PC-9 (cell line): ENCODE results near the gene HYAL1. TPM values are rescaled to one million over a fixed set of nuclear protein-coding genes. Genes with fewer than 3 reads are reported as not detected.

Experiments
- BruUV-seq: library from RNA; stranded (reverse); fragments of 400-500 nt; replicated peaks from 2 replicates; lab custom pipeline; 2021; lab: Mats Ljungman, UMichigan
- CTCF ChIA-PET: fragments of 300-600 bp; sonication (Branson Sonifier 250); formaldehyde crosslinking; loops from one replicate; lab custom pipeline; 2022; ENCODE audit warnings: antibody characterized with exemption; lab: Charles Lee
- POLR2A ChIA-PET: fragments of 300-600 bp; sonication (Branson Sonifier 250); formaldehyde crosslinking; loops from one replicate; lab custom pipeline; 2022; ENCODE audit warnings: antibody characterized with exemption; ENCODE audit not compliant: unreplicated experiment; lab: Charles Lee
- DNase-seq, 2 experiments: peaks; one replicate each; pipeline versions ENCODE4 v3.0.0 to v3.0.0-alpha.2; 2015 to 2022; ENCODE audit warnings: mixed read lengths in 1 of 2
- H2AFZ ChIP-seq: fragments of 200-600 bp; sonication (generic); 2 replicates; pipeline ENCODE4 v1.8.1; 2017; ENCODE audit warnings: antibody characterized with exemption
- H3F3A ChIP-seq: fragments of 200-600 bp; sonication (generic); 2 replicates; pipeline ENCODE4 v1.8.1; 2017; ENCODE audit warnings: antibody characterized with exemption, mild to moderate bottlenecking, low read depth; ENCODE audit not compliant: insufficient read depth
- H3K27ac ChIP-seq: fragments of 200-600 bp; sonication (generic); 2 replicates; pipeline ENCODE4 v1.6.1; 2016; ENCODE audit warnings: mixed run types
- H3K27me3 ChIP-seq: fragments of 200-600 bp; sonication (generic); 2 replicates; pipeline ENCODE4 v1.6.1; 2016; ENCODE audit warnings: low read depth, mixed run types; ENCODE audit not compliant: insufficient read depth
- H3K36me3 ChIP-seq: fragments of 200-600 bp; sonication (generic); 2 replicates; pipeline ENCODE4 v1.6.1; 2016; ENCODE audit warnings: low read depth, mixed run types
- H3K4me1 ChIP-seq: fragments of 200-600 bp; sonication (generic); replicated peaks from 2 replicates; pipeline ENCODE4 v1.6.1; 2016; ENCODE audit warnings: mixed run types; ENCODE audit not compliant: insufficient read depth
- H3K4me2 ChIP-seq: fragments of 200-600 bp; sonication (generic); 2 replicates; pipeline ENCODE4 v1.6.1; 2017; ENCODE audit warnings: mixed run types
- H3K4me3 ChIP-seq: fragments of 200-600 bp; sonication (generic); 2 replicates; pipeline ENCODE4 v1.6.1; 2016; ENCODE audit warnings: mixed run types
- H3K79me2 ChIP-seq: fragments of 200-600 bp; sonication (generic); 2 replicates; pipeline ENCODE4 v1.6.1; 2017; ENCODE audit warnings: low read depth, mixed run types
- H3K9me2 ChIP-seq: fragments of 200-600 bp; sonication (generic); 2 replicates; pipeline ENCODE4 v1.8.1; 2017; ENCODE audit warnings: mild to moderate bottlenecking; ENCODE audit not compliant: insufficient read depth
- H3K9me3 ChIP-seq: fragments of 200-600 bp; sonication (generic); 2 replicates; pipeline ENCODE4 v1.8.1; 2016; ENCODE audit warnings: low read depth; ENCODE audit not compliant: insufficient read depth
- H4K20me1 ChIP-seq: fragments of 200-600 bp; sonication (generic); 2 replicates; pipeline ENCODE4 v1.8.1; 2017; ENCODE audit not compliant: insufficient read depth
- CTCF ChIP-seq: fragments of 200-600 bp; sonication (generic); conservative IDR thresholded peaks from 2 replicates; pipeline ENCODE4 v1.6.1; 2017; ENCODE audit warnings: mixed run types, antibody characterized with exemption, mild to moderate bottlenecking, moderate library complexity
- EZH2 ChIP-seq: fragments of 200-600 bp; sonication (generic); IDR thresholded peaks from 2 replicates; pipeline ENCODE4 v1.8.0; 2017; ENCODE audit warnings: antibody characterized with exemption, low read depth
- intact Hi-C: fragments of 100-400 bp; cut with micrococcal nuclease; formaldehyde crosslinking; loops from one replicate; pipeline ENCODE4 v1.10.0; 2022; ENCODE audit not compliant: unreplicated experiment
- total RNA-seq: library from RNA; stranded (reverse); gene quantifications from 2 replicates; pipeline ENCODE4 v1.2.3, GENCODE V29; 2021

The HYAL1 gene
- total RNA-seq, 1 experiment from 2014 or later, result 1.9 TPM

GRCh38 chr3:50269977-50270413 is 33.4 kb downstream of the HYAL1 start:
- H3K36me3 ChIP-seq, result no peaks in the 10 kb centered on the region
- H3K9me3 ChIP-seq, result no peaks in the 10 kb centered on the region
- peaks cover 15% of the 10 kb centered on the region for H3K79me2 ChIP-seq
- H3K27me3 ChIP-seq, result no peaks in the 10 kb centered on the region
- no peak for TF ChIP-seq EZH2
- TF ChIP-seq CTCF, result no peak
- CTCF ChIA-PET, result interaction anchor here (0.5 to 1.2 kb wide), 4 partner anchors 10 to 248 kb away, joined by 5 to 9 read pairs (median 8); no protein-coding TSS in a partner anchor
- no peak overlapping the region for H2AFZ ChIP-seq
- peak in 1 of 2 experiments; percentile 57 for DNase-seq
- H3K27ac ChIP-seq, result no peak overlapping the region; the same call in 1 of the 2 replicates
- POLR2A ChIA-PET, result no interaction called here
- peak overlapping the region; percentile 92 for H3K4me2 ChIP-seq
- peaks cover 38% of the 10 kb centered on the region for H3F3A ChIP-seq
- no TSS peak for BruUV-seq
- peaks cover 64% of the 10 kb centered on the region for H3K4me1 ChIP-seq
- peak overlapping the region; percentile 56; the same call in 1 of the 2 replicates for H3K4me3 ChIP-seq
- intact Hi-C loops, result loop anchor here (1.0 to 5.0 kb wide), 4 partner anchors 10 to 148 kb away; no protein-coding TSS in a partner anchor
- H3K9me2 ChIP-seq, result no peaks in the 10 kb centered on the region
- no peaks in the 10 kb centered on the region for H4K20me1 ChIP-seq

- BruUV-seq, result TSS peak; percentile 51
- Histone ChIP-seq H3K4me3 (peak overlapping the region; percentile 56; the same call in 1 of the 2 replicates), H3K79me2 (peaks cover 15% of the 10 kb centered on the region), H3K9me3 (no peaks in the 10 kb centered on the region), H3K4me1 (peaks cover 69% of the 10 kb centered on the region), H2AFZ (no peak overlapping the region), H3K4me2 (peak overlapping the region; percentile 92), H3K27me3 (no peaks in the 10 kb centered on the region), H3K9me2 (no peaks in the 10 kb centered on the region), H3K36me3 (no peaks in the 10 kb centered on the region), H4K20me1 (no peaks in the 10 kb centered on the region), H3K27ac (peak overlapping the region; percentile 60), H3F3A (peaks cover 40% of the 10 kb centered on the region)
- intact Hi-C loops, result loop anchor here (1.0 to 5.0 kb wide), 3 partner anchors 9 to 68 kb away; no protein-coding TSS in a partner anchor
- CTCF ChIA-PET, result interaction anchor here (0.6 to 0.7 kb wide), 3 partner anchors 47 to 1022 kb away, joined by 3 to 8 read pairs (median 6); no protein-coding TSS in a partner anchor
- POLR2A ChIA-PET, result interaction anchor here (0.5 kb wide), 1 partner anchor 41 kb away, joined by 10 read pairs; no protein-coding TSS in a partner anchor
- no peak for TF ChIP-seq CTCF
- TF ChIP-seq EZH2, result no peak
- no peak for DNase-seq
Observed at GRCh38 chr3:50269460-50269859, 33.9 kb downstream of the HYAL1 start.

- Histone ChIP-seq H3K27me3 (no peaks in the 10 kb centered on the region), H3K4me3 (peak within 1 kb of the TSS; percentile 56; the same call in 1 of the 2 replicates), H3K36me3 (no peaks in the 10 kb centered on the region), H3K4me1 (peaks cover 75% of the 10 kb centered on the region), H3K9me3 (no peaks in the 10 kb centered on the region), H3K27ac (peak within 1 kb of the TSS; percentile 60), H3K9me2 (no peaks in the 10 kb centered on the region), H4K20me1 (no peaks in the 10 kb centered on the region), H3K79me2 (peaks cover 15% of the 10 kb centered on the region), H3F3A (peaks cover 46% of the 10 kb centered on the region), H2AFZ (no peak within 1 kb of the TSS), H3K4me2 (peak within 1 kb of the TSS; percentile 92)
- ChIA-PET CTCF (interaction anchor here (0.6 to 0.7 kb wide), 3 partner anchors 48 to 1021 kb away, joined by 3 to 8 read pairs (median 6); no protein-coding TSS in a partner anchor), POLR2A (interaction anchor here (0.5 to 0.6 kb wide), 6 partner anchors 31 to 729 kb away, joined by 3 to 12 read pairs (median 4); no protein-coding TSS in a partner anchor)
- intact Hi-C loops, result loop anchor here (1.0 to 5.0 kb wide), 3 partner anchors 9 to 68 kb away; no protein-coding TSS in a partner anchor
- no peak for TF ChIP-seq CTCF
- no peak for TF ChIP-seq EZH2
- no TSS peak for BruUV-seq
- peak; percentile 86 to 98 for DNase-seq
Observed at GRCh38 chr3:50268703-50269451, 34.5 kb downstream of the HYAL1 start, which contains the start of gene SEMA3B. Gene SEMA3B, plus strand, starts transcription at chr3:50269147. Its CDS starts 94 bp downstream, at chr3:50269241.
